Activated CD4-positive, alpha-beta T cell treated with anti-CD3 and anti-CD28 coated beads, Interleukin-2, amount 50 U/mL, for 48 hours (primary cell): ENCODE data around the gene PDIA6.
"Not testable (repeated sequence)": the region's sequence is repeated elsewhere in the genome, so short reads cannot be mapped to it uniquely, and the experiment has no call there.

ENCODE experiments used
- DNase-seq, 2 experiments: peaks; one replicate each; pipeline ENCODE4 v3.0.0-alpha.2; 2020

PDIA6 gene

GRCh38 chr2:10832203-10832936 is 19.8 kb upstream of the PDIA6 start:
- peak; percentile 83 to 85 for DNase-seq

- no peak for DNase-seq
Measured at GRCh38 chr2:10831400-10831985, 18.9 kb upstream of the PDIA6 start.

GRCh38 chr2:10830641-10831399 is 18.2 kb upstream of the PDIA6 start:
- DNase-seq = no peak

- DNase-seq = no peak
Measured at GRCh38 chr2:10830203-10830602, 17.6 kb upstream of the PDIA6 start.

GRCh38 chr2:10829299-10829698 is 16.7 kb upstream of the PDIA6 start:
- DNase-seq = no peak

GRCh38 chr2:10828346-10828745 is 15.8 kb upstream of the PDIA6 start:
- no peak for DNase-seq

- no peak for DNase-seq
Measured at GRCh38 chr2:10826625-10827024, 14.0 kb upstream of the PDIA6 start.

GRCh38 chr2:10826026-10826425 is 13.4 kb upstream of the PDIA6 start:
- no peak for DNase-seq

- DNase-seq = no peak
Measured at GRCh38 chr2:10824191-10824590, 11.6 kb upstream of the PDIA6 start.

GRCh38 chr2:10820978-10821695 is 8.6 kb upstream of the PDIA6 start:
- DNase-seq = no peak

- DNase-seq = no peak
Measured at GRCh38 chr2:10820562-10820961, 8.0 kb upstream of the PDIA6 start.

GRCh38 chr2:10819714-10820314 is 7.2 kb upstream of the PDIA6 start:
- DNase-seq = no peak

GRCh38 chr2:10818984-10819383 is 6.4 kb upstream of the PDIA6 start:
- no peak for DNase-seq

GRCh38 chr2:10818305-10818704 is 5.7 kb upstream of the PDIA6 start:
- DNase-seq = not testable (repeated sequence)

GRCh38 chr2:10817413-10817812 is 4.8 kb upstream of the PDIA6 start:
- DNase-seq = peak; percentile 20 to 25

GRCh38 chr2:10814571-10815331 is 2.2 kb upstream of the PDIA6 start:
- DNase-seq = no peak

- no peak for DNase-seq
Measured at GRCh38 chr2:10814142-10814541, 1.6 kb upstream of the PDIA6 start.

GRCh38 chr2:10813163-10814138 is 866 bp upstream of the PDIA6 start:
- not testable (repeated sequence) for DNase-seq

GRCh38 chr2:10811517-10811916 is 1.1 kb downstream of the PDIA6 start:
- DNase-seq = no peak

GRCh38 chr2:10810202-10811161 is 2.1 kb downstream of the PDIA6 start:
- no peak for DNase-seq
